Osteoblast (primary cell): Measurements from ENCODE around the gene DNASE1. TPM values are rescaled to one million over a fixed set of nuclear protein-coding genes. Genes with fewer than 3 reads are reported as not detected.

Experiments used
- DNase-seq: peaks from one replicate; pipeline ENCODE4 v3.0.0; 2011; ENCODE audit warnings: low spot score, mixed read lengths; ENCODE audit not compliant: insufficient read length; ENCODE audit errors: missing footprints
- H2AFZ ChIP-seq: 2 replicates; pipeline ENCODE4 v1.6.0; 2011; ENCODE audit warnings: mild to moderate bottlenecking, low read length
- H3K27ac ChIP-seq: 2 replicates; pipeline ENCODE4 v1.5.1; 2011; ENCODE audit warnings: mild to moderate bottlenecking, low read depth, low read length, moderate library complexity
- H3K27me3 ChIP-seq: 2 replicates; pipeline ENCODE4 v1.6.0; 2012; ENCODE audit warnings: mild to moderate bottlenecking, control low read depth, inconsistent platforms, low read length, moderate library complexity; ENCODE audit not compliant: insufficient read depth
- H3K36me3 ChIP-seq: 2 replicates; pipeline ENCODE4 v1.5.1; 2011; ENCODE audit warnings: mild to moderate bottlenecking, low read length, control low read depth, moderate library complexity; ENCODE audit not compliant: insufficient read depth
- H3K4me1 ChIP-seq: 2 replicates; pipeline ENCODE4 v1.5.1; 2011; ENCODE audit warnings: mild to moderate bottlenecking, low read length, control low read depth, moderate library complexity; ENCODE audit not compliant: insufficient read depth
- H3K4me2 ChIP-seq: 2 replicates; pipeline ENCODE4 v1.6.0; 2011; ENCODE audit warnings: mild to moderate bottlenecking, low read length; ENCODE audit not compliant: insufficient read depth
- H3K4me3 ChIP-seq: fragments of 200-600 bp; sonication (generic); 3 replicates; pipeline ENCODE4 v1.5.1; 2012; ENCODE audit warnings: mild to moderate bottlenecking, low read length, inconsistent platforms; ENCODE audit not compliant: insufficient read depth
- H3K79me2 ChIP-seq: 2 replicates; pipeline ENCODE4 v1.6.0; 2012; ENCODE audit warnings: mild to moderate bottlenecking, low read length, control low read depth, inconsistent platforms; ENCODE audit not compliant: insufficient read depth
- H3K9me3 ChIP-seq: 2 replicates; pipeline ENCODE4 v1.5.1; 2011; ENCODE audit warnings: low read depth, low read length, control low read depth
- H4K20me1 ChIP-seq: 2 replicates; pipeline ENCODE4 v1.6.0; 2012; ENCODE audit warnings: mild to moderate bottlenecking, low read length, control low read depth; ENCODE audit not compliant: insufficient read depth
- CTCF ChIP-seq: IDR thresholded peaks from 2 replicates; pipeline ENCODE4 v1.5.1; 2011; ENCODE audit warnings: mild to moderate bottlenecking, low read depth, low read length, moderate library complexity; ENCODE audit errors: extremely low read depth
- total RNA-seq: library from RNA; depleted of rRNA; stranded (reverse); fragments of >200 nt; gene quantifications from 2 replicates; pipeline ENCODE4 v1.2.3, GENCODE V29; 2012

Gene DNASE1
- total RNA-seq, 1 donor, result 11.9 TPM

DNA sequence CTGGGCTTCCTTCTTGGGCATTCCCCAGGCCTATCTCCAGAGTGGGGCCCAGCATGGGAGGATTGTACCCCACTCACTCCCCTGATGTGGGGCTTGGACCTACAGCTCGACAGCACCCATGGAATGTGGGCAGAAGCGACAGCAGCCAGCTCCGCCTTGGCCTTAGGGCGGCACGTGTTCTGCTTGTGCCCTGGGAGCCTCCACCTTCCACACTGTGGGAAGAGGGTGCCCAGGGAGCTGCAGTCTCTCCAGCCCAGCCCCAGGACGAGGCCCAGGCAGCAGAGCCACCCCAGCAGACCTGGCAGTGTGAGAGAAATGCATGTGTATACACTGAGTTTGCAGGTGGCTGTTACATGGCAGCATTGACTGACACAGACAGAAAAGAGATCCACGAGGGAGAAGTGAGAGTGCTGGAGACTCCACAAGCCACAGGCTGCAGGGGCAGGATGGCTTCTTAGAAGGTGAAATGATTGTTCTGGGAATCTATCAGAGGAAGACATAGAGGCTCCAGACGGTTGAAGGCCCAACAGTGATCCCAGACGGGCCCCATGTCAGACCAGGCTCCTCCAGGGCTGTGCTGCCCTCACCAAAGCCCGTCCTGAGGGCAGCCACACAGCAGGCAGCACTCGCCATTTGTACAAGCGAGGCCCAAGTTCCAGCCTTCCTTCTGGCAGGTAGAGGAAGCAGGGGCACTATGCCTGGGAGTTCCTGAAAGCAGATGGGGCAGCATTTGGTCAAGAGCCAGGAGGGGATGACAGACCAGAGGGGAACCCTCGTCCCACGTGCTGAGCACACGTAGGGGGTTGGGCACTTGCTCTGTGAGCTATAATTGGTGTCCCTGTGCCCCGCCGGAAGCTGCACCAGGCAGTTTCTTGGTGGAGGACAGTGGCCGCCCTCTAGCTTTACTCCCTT lies 2.8 kb upstream of the DNASE1 start:
- H3K36me3 ChIP-seq, result peaks cover 3% of the 10 kb centered on the region
- H4K20me1 ChIP-seq, result peaks cover 8% of the 10 kb centered on the region
- no peaks in the 10 kb centered on the region for H3K4me1 ChIP-seq
- no peaks in the 10 kb centered on the region for H3K27me3 ChIP-seq
- no peak for DNase-seq
- H2AFZ ChIP-seq, result no peak overlapping the region
- H3K9me3 ChIP-seq, result no peaks in the 10 kb centered on the region
- H3K27ac ChIP-seq, result no peak overlapping the region
- TF ChIP-seq CTCF, result no peak
- H3K79me2 ChIP-seq, result no peaks in the 10 kb centered on the region
- H3K4me2 ChIP-seq, result no peak overlapping the region
- H3K4me3 ChIP-seq, result no peak overlapping the region

DNA sequence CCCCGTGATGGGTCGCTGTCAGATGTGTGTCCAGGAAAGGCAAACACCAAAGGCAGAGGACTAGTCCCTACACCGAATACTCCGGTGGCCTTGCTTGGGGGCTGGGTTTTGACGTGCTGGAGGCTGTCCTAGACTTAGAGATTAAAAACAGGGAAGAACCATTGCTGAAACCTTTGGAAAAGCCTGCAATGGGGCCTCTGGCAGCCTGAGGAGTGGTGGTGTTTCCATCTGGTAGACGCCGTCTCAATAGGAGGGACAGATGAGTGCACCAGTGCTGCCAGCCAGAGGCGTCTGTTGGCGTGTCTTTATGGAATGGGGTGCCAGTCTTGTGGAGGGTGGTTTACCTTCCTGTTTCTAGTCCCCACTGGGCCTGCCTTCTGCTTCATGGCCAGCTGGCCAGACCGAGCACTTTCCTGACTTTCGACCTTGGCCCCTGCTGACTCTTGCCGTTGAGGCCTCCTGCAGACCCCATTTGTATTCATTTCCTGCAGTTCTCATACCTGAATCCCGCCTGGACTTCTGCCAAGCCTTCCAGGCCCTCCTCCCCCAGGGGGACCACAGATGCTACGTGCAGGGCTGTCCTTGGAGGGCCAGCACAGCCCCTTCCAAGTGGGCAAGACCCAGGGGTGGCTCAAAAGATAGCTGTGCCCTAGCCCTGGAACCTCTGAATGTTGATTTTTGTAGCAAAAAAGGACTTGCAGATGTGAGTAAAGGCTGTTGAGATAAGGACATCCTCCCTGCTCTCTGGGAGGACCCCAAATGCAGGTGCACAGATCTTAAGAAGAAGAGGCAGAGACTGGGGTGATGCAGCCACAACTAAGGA lies 1.9 kb upstream of the DNASE1 start:
- H3K4me3 ChIP-seq, result no peak overlapping the region

DNA sequence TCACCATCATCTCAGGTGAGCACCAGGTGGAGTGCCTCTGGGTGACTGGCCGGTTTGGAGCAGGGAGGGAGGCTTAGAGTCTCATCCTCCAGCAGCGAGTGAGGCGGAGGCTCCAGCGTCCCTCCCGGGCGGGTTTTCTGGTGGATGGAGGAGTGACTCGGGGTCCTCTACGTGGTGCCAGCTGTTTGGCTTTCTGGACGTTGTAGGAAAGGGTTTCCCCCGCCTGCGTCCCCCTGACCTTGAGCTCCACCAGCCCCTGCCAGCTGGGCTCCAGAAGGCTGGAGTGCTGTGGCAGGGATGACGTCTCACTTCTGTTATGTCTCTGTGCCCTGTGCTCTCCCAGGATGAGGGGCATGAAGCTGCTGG lies 522 bp downstream of the DNASE1 start:
- Histone ChIP-seq H4K20me1 (peaks cover 22% of the 10 kb centered on the region), H3K27me3 (no peaks in the 10 kb centered on the region), H3K9me3 (no peaks in the 10 kb centered on the region), H3K36me3 (peaks cover 25% of the 10 kb centered on the region), H3K79me2 (no peaks in the 10 kb centered on the region), H2AFZ (no peak overlapping the region), H3K4me1 (peaks cover 10% of the 10 kb centered on the region), H3K4me2 (no peak overlapping the region), H3K27ac (no peak overlapping the region), H3K4me3 (no peak overlapping the region)
- TF ChIP-seq CTCF, result no peak
- no peak for DNase-seq

More for the DNA sequence above, 1.9 kb upstream of the DNASE1 start:
- peak; percentile 80 for DNase-seq
- Histone ChIP-seq H3K79me2 (no peaks in the 10 kb centered on the region), H3K4me1 (no peaks in the 10 kb centered on the region), H2AFZ (no peak overlapping the region), H4K20me1 (peaks cover 16% of the 10 kb centered on the region), H3K36me3 (peaks cover 11% of the 10 kb centered on the region), H3K27ac (no peak overlapping the region), H3K27me3 (no peaks in the 10 kb centered on the region), H3K9me3 (no peaks in the 10 kb centered on the region), H3K4me2 (no peak overlapping the region)
- TF ChIP-seq CTCF, result no peak
